GM13977 (cell line): ENCODE data around the gene CGN.
"Not testable (repeated sequence)": the region's sequence is repeated elsewhere in the genome, so short reads cannot be mapped to it uniquely, and the experiment has no call there.

Source experiments
- DNase-seq: peaks from one replicate; pipeline ENCODE4 v3.0.0; 2012; ENCODE audit warnings: low spot score
- in situ Hi-C: fragments of 300-500 bp; cut with MboI; formaldehyde crosslinking; loops from one replicate; pipeline ENCODE4 v1.12.0; 2022; ENCODE audit warnings: low sequenced_read_pairs, low pct_unique_long_range_greater_than_20kb, mixed read lengths, inconsistent platforms; ENCODE audit not compliant: unreplicated experiment
- TF ChIP-seq, protein P1 (sequence below): IDR thresholded peaks from 2 replicates; pipeline ENCODE4 v1.5.1; 2012; ENCODE audit warnings: mild to moderate bottlenecking, control low read depth; ENCODE audit not compliant: insufficient read depth; ENCODE audit errors: extremely low read depth, missing control alignments

CGN gene

DNA sequence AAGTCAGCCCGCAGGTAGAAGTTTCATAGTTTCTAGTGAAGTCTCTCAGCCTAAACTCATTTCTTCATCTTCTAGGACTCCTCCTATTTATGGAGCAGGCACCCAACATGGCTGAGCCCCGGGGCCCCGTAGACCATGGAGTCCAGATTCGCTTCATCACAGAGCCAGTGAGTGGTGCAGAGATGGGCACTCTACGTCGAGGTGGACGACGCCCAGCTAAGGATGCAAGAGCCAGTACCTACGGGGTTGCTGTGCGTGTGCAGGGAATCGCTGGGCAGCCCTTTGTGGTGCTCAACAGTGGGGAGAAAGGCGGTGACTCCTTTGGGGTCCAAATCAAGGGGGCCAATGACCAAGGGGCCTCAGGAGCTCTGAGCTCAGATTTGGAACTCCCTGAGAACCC lies 7.2 kb downstream of the CGN start:
- no peak for DNase-seq
- in situ Hi-C loops, result no loop called here
- TF ChIP-seq, protein P1, sequence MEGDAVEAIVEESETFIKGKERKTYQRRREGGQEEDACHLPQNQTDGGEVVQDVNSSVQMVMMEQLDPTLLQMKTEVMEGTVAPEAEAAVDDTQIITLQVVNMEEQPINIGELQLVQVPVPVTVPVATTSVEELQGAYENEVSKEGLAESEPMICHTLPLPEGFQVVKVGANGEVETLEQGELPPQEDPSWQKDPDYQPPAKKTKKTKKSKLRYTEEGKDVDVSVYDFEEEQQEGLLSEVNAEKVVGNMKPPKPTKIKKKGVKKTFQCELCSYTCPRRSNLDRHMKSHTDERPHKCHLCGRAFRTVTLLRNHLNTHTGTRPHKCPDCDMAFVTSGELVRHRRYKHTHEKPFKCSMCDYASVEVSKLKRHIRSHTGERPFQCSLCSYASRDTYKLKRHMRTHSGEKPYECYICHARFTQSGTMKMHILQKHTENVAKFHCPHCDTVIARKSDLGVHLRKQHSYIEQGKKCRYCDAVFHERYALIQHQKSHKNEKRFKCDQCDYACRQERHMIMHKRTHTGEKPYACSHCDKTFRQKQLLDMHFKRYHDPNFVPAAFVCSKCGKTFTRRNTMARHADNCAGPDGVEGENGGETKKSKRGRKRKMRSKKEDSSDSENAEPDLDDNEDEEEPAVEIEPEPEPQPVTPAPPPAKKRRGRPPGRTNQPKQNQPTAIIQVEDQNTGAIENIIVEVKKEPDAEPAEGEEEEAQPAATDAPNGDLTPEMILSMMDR, result no peak

DNA sequence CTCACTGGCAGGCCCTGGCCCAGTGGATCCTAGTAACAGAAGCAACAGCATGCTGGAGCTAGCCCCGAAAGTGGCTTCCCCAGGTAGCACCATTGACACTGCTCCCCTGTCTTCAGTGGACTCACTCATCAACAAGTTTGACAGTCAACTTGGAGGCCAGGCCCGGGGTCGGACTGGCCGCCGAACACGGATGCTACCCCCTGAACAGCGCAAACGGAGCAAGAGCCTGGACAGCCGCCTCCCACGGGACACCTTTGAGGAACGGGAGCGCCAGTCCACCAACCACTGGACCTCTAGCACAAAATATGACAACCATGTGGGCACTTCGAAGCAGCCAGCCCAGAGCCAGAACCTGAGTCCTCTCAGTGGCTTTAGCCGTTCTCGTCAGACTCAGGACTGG lies 7.7 kb downstream of the CGN start:
- DNase-seq, result no peak
- TF ChIP-seq, protein P1, result no peak
- in situ Hi-C loops, result no loop called here

DNA sequence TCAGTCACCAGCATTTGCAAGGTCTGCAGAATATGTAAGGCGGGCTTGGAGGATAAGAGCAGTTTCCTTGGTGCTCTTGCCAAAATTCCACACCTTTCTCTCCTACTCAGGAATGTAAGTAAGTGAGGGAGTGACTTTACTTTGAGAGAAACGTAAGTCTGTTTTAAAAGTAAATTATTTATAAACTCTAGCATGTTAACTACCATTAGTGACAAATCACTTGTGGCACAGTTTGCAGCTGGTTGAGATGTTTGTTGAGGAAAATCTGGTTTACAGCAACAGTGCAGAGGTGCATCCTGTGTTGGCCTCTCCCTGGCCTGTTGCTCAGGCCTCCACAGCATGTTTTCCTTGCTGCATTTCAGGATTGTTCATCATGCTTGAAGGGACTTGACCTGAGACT lies 8.5 kb downstream of the CGN start:
- TF ChIP-seq, protein P1, result no peak
- no peak for DNase-seq
- in situ Hi-C loops, result no loop called here

DNA sequence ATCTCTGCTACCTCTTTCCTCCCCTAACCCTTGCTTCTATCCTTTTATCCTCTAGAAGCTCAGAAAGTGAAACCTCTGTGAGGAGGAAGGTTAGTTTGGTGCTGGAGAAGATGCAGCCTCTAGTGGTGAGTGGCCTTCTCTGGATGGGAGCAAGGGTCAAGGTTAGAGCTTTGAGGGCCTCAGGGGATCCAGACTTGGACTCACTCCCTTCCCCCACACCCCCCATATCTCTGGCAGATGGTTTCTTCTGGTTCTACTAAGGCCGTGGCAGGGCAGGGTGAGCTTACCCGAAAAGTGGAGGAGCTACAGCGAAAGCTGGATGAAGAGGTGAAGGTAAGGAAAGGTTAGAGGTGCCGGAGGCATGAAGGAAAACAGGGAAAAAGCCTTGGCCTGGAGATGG lies 9.2 kb downstream of the CGN start:
- in situ Hi-C loops, result no loop called here
- TF ChIP-seq, protein P1, result peak; percentile 46
- DNase-seq, result no peak

DNA sequence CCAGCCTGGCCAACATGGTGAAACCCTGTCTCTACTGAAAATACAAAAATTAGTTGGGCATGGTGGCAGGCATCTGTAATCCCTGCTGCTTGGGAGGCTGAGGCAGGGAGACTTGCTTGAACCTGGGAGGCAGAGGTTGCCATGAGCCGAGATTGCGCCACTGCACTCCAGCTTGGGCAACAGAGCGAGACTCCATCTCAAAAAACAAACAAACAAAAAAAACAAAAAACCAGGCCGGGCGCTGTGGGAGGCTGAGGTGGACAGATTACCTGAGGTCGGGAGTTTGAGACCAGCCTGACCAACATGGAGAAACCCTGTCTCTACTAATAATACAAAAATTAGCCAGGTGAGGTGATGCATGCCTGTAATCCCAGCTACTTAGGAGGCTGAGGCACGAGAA lies 11.2 kb downstream of the CGN start:
- in situ Hi-C loops, DNase-seq: not testable (repeated sequence)

DNA sequence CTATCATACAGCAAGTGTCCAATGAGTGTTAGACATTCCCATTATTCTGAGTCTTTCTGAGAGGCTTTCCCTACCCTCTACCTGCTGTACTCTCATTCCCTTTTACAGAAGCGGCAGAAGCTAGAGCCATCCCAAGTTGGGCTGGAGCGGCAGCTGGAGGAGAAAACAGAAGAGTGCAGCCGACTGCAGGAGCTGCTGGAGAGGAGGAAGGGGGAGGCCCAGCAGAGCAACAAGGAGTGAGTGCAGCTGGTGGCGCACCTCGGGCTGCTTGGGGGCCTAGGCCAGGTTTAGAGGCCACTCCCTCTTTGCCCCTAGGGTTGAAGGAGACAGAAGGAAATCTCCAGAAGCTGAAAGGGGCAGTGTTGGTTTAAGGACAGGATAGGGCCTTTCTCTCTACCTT lies 12.1 kb downstream of the CGN start:
- in situ Hi-C loops, result no loop called here
- no peak for DNase-seq
- TF ChIP-seq, protein P1, result no peak

DNA sequence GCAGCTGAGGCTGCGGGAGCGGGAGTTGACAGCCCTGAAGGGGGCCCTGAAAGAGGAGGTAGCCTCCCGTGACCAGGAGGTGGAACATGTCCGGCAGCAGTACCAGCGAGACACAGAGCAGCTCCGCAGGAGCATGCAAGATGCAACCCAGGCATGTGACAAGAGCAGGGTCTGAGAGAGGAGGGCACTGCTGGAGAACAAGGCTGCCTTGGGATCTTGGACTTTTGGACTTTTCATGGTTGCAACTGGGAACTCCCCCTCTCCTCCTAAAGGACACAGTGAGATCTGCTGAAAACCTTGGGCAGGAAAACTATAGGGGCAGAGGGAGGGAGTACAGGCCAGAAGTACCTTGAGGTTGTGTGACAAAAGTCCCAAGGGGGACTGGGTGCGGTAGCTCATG lies 13.5 kb downstream of the CGN start:
- TF ChIP-seq, protein P1, result no peak
- DNase-seq, result no peak
- in situ Hi-C loops, result no loop called here
